Measurements from ENCODE around the gene ANAPC13. TPM values are rescaled to one million over a fixed set of nuclear protein-coding genes. Genes with fewer than 3 reads are reported as not detected.
A peak's percentile ranks its signal among the peaks of the same experiment; 100 is the strongest.

Gene ANAPC13
- total RNA-seq, 8 experiments from 2014 or later = 61.5 to 124 (median 103) TPM

GRCh38 chr3:134476306-134476705, 9.5 kb downstream of the ANAPC13 start:
- no peak overlapping the region for H3K4me3 ChIP-seq
- H3K27ac ChIP-seq = no peak overlapping the region
- WGBS, 10 experiments = 0 to 100% (median 60%) methylated on average over 1 to 2 of the region's 4 CpGs; no CpG with 5 or more reads in 3 of the 10 experiments
- in situ Hi-C loops (cut with MboI; ENCODE audit: low pct_unique_long_range_greater_than_20kb in 2 of 9, low sequenced_read_pairs in 9 of 9, unreplicated experiment in 9 of 9) = loop anchor here in 6 of 9 experiments (10.0 kb wide), 1 partner anchor 172 kb away; no protein-coding TSS in a partner anchor
- ATAC-seq (replicated peaks in 6 of 8) = peak in 7 of 8 experiments; percentile 4 to 62 (median 58)
- peaks cover 0 to 6% of the 10 kb centered on the region in 2 donors for H3K4me1 ChIP-seq (replicated peaks in 1 of 2)

- peaks cover 0 to 6% of the 10 kb centered on the region in 2 donors for H3K4me1 ChIP-seq (replicated peaks in 1 of 2)
- WGBS, 10 experiments = 85 to 100% (median 88%) methylated on average over 1 to 5 of the region's 5 CpGs; no CpG with 5 or more reads in 4 of the 10 experiments
- ATAC-seq (replicated peaks in 6 of 8) = no peak
- in situ Hi-C loops (cut with MboI; ENCODE audit: low pct_unique_long_range_greater_than_20kb in 2 of 9, low sequenced_read_pairs in 9 of 9, unreplicated experiment in 9 of 9) = loop anchor here (5.0 to 10.0 kb wide), 2 partner anchors 168 to 170 kb away; no protein-coding TSS in a partner anchor
- no peak overlapping the region for H3K27ac ChIP-seq
- no peak overlapping the region for H3K4me3 ChIP-seq
Observed at GRCh38 chr3:134474956-134475355, 10.8 kb downstream of the ANAPC13 start.

GRCh38 chr3:134473868-134474546, 11.8 kb downstream of the ANAPC13 start:
- Histone ChIP-seq H3K4me3 (no peak overlapping the region), H3K27ac (no peak overlapping the region), H3K4me1 (replicated peaks in 1 of 2) (peaks cover 0 to 6% of the 10 kb centered on the region in 2 donors)
- 0 to 73% (median 32%) methylated on average over 1 to 7 of the region's 9 CpGs for WGBS, 10 experiments
- ATAC-seq (replicated peaks in 6 of 8) = peak; percentile 21 to 81 (median 70)
- in situ Hi-C loops (cut with MboI; ENCODE audit: low pct_unique_long_range_greater_than_20kb in 2 of 9, low sequenced_read_pairs in 9 of 9, unreplicated experiment in 9 of 9) = loop anchor here (5.0 to 10.0 kb wide), 2 partner anchors 167 to 169 kb away; no protein-coding TSS in a partner anchor

- H3K27ac ChIP-seq = no peak overlapping the region
- in situ Hi-C loops (cut with MboI; ENCODE audit: low pct_unique_long_range_greater_than_20kb in 2 of 9, low sequenced_read_pairs in 9 of 9, unreplicated experiment in 9 of 9) = loop anchor here (5.0 to 10.0 kb wide), 2 partner anchors 166 to 168 kb away; no protein-coding TSS in a partner anchor
- 83 to 100% (median 97%) methylated on average over 1 to 5 of the region's 6 CpGs; no CpG with 5 or more reads in 2 of the 10 experiments for WGBS, 10 experiments
Observed at GRCh38 chr3:134472831-134473230, 13.0 kb downstream of the ANAPC13 start.

GRCh38 chr3:134471521-134472193, 14.1 kb downstream of the ANAPC13 start:
- in situ Hi-C loops (cut with MboI; ENCODE audit: low pct_unique_long_range_greater_than_20kb in 2 of 9, low sequenced_read_pairs in 9 of 9, unreplicated experiment in 9 of 9) = loop anchor here (5.0 to 10.0 kb wide), 2 partner anchors 164 to 167 kb away; no protein-coding TSS in a partner anchor

More at GRCh38 chr3:134472831-134473230, 13.0 kb downstream of the ANAPC13 start:
- ATAC-seq (replicated peaks in 6 of 8) = peak in 2 of 8 experiments; percentile 71 to 72
- H3K4me3 ChIP-seq = no peak overlapping the region
- H3K4me1 ChIP-seq (replicated peaks in 1 of 2) = peaks cover 0 to 6% of the 10 kb centered on the region in 2 donors

GRCh38 chr3:134468519-134468918, 17.3 kb downstream of the ANAPC13 start:
- no peak for ATAC-seq (replicated peaks in 6 of 8)
- peaks cover 0 to 14% of the 10 kb centered on the region in 2 donors for H3K4me1 ChIP-seq (replicated peaks in 1 of 2)
- WGBS, 10 experiments = 63 to 100% (median 92%) methylated on average over 1 to 4 of the region's 4 CpGs
- no peak overlapping the region for H3K27ac ChIP-seq
- H3K4me3 ChIP-seq = no peak overlapping the region
- in situ Hi-C loops (cut with MboI; ENCODE audit: low pct_unique_long_range_greater_than_20kb in 2 of 9, low sequenced_read_pairs in 9 of 9, unreplicated experiment in 9 of 9) = no loop called here

More at GRCh38 chr3:134471521-134472193, 14.1 kb downstream of the ANAPC13 start:
- ATAC-seq (replicated peaks in 6 of 8) = peak in 2 of 8 experiments; percentile 62 to 76
- H3K4me3 ChIP-seq = no peak overlapping the region
- WGBS, 10 experiments = 0 to 90% (median 87%) methylated on average over 2 to 5 of the region's 8 CpGs; no CpG with 5 or more reads in 5 of the 10 experiments
- H3K4me1 ChIP-seq (replicated peaks in 1 of 2) = peaks cover 0 to 6% of the 10 kb centered on the region in 2 donors
- no peak overlapping the region for H3K27ac ChIP-seq

- WGBS, 10 experiments = 0 to 100% (median 72%) methylated on average over 1 of the region's 1 CpG; no CpG with 5 or more reads in 2 of the 10 experiments
- no peak overlapping the region for H3K4me3 ChIP-seq
- in situ Hi-C loops (cut with MboI; ENCODE audit: low pct_unique_long_range_greater_than_20kb in 2 of 9, low sequenced_read_pairs in 9 of 9, unreplicated experiment in 9 of 9) = no loop called here
- no peak for ATAC-seq (replicated peaks in 6 of 8)
- H3K4me1 ChIP-seq (replicated peaks in 1 of 2) = peaks cover 0 to 12% of the 10 kb centered on the region in 2 donors
- H3K27ac ChIP-seq = no peak overlapping the region
Observed at GRCh38 chr3:134466331-134466730, 19.5 kb downstream of the ANAPC13 start.

- in situ Hi-C loops (cut with MboI; ENCODE audit: low pct_unique_long_range_greater_than_20kb in 2 of 9, low sequenced_read_pairs in 9 of 9, unreplicated experiment in 9 of 9) = no loop called here
- H3K4me3 ChIP-seq = no peak overlapping the region
Observed at GRCh38 chr3:134464689-134465365, 21.0 kb downstream of the ANAPC13 start.

GRCh38 chr3:134464064-134464688, 21.6 kb downstream of the ANAPC13 start:
- Histone ChIP-seq H3K27ac (no peak overlapping the region), H3K4me1 (replicated peaks in 1 of 2) (peaks cover 0 to 12% of the 10 kb centered on the region in 2 donors), H3K4me3 (no peak overlapping the region)
- ATAC-seq (replicated peaks in 6 of 8) = peak; percentile 14 to 79 (median 43)
- 0 to 28% (median 6%) methylated on average over 2 to 11 of the region's 13 CpGs; no CpG with 5 or more reads in 2 of the 10 experiments for WGBS, 10 experiments
- in situ Hi-C loops (cut with MboI; ENCODE audit: low pct_unique_long_range_greater_than_20kb in 2 of 9, low sequenced_read_pairs in 9 of 9, unreplicated experiment in 9 of 9) = no loop called here

More at GRCh38 chr3:134464689-134465365, 21.0 kb downstream of the ANAPC13 start:
- Histone ChIP-seq H3K4me1 (replicated peaks in 1 of 2) (peaks cover 0 to 12% of the 10 kb centered on the region in 2 donors), H3K27ac (no peak overlapping the region)
- 53 to 93% (median 85%) methylated on average over 1 to 4 of the region's 8 CpGs; no CpG with 5 or more reads in 3 of the 10 experiments for WGBS, 10 experiments
- peak in 3 of 8 experiments; percentile 4 to 39 (median 5) for ATAC-seq (replicated peaks in 6 of 8)

- in situ Hi-C loops (cut with MboI; ENCODE audit: low pct_unique_long_range_greater_than_20kb in 2 of 9, low sequenced_read_pairs in 9 of 9, unreplicated experiment in 9 of 9) = no loop called here
- Histone ChIP-seq H3K27ac (no peak overlapping the region), H3K4me3 (no peak overlapping the region), H3K4me1 (replicated peaks in 1 of 2) (peaks cover 0 to 12% of the 10 kb centered on the region in 2 donors)
- whole genome bisulfite sequencing, 10 experiments = 0 to 100% (median 62%) methylated on average over 1 to 3 of the region's 4 CpGs; no CpG with 5 or more reads in 2 of the 10 experiments
- peak in 1 of 8 experiments; percentile 18 for ATAC-seq (replicated peaks in 6 of 8)
Observed at GRCh38 chr3:134463676-134464063, 22.1 kb downstream of the ANAPC13 start.

GRCh38 chr3:134462331-134462941, 23.3 kb downstream of the ANAPC13 start:
- ATAC-seq (replicated peaks in 6 of 8) = peak in 3 of 8 experiments; percentile 5 to 42 (median 9)
- Histone ChIP-seq H3K27ac (no peak overlapping the region), H3K4me3 (no peak overlapping the region)

More at GRCh38 chr3:134462331-134462941, 23.3 kb downstream of the ANAPC13 start:
- 1 to 84% (median 56%) methylated on average over 2 to 5 of the region's 5 CpGs; no CpG with 5 or more reads in 1 of the 10 experiments for WGBS, 10 experiments
- in situ Hi-C loops (cut with MboI; ENCODE audit: low pct_unique_long_range_greater_than_20kb in 2 of 9, low sequenced_read_pairs in 9 of 9, unreplicated experiment in 9 of 9) = no loop called here
- H3K4me1 ChIP-seq (replicated peaks in 1 of 2) = peaks cover 4 to 12% of the 10 kb centered on the region in 2 donors

Measured in motor neuron (in vitro differentiated cells).